NCI-H2196 (cell line): ENCODE results near the gene FRMD4A.

Experiments used
- DNase-seq: peaks from one replicate; lab custom pipeline; 2025; ENCODE audit not compliant: unreplicated experiment; lab: John Stamatoyannopoulos, UW

The FRMD4A gene

DNA sequence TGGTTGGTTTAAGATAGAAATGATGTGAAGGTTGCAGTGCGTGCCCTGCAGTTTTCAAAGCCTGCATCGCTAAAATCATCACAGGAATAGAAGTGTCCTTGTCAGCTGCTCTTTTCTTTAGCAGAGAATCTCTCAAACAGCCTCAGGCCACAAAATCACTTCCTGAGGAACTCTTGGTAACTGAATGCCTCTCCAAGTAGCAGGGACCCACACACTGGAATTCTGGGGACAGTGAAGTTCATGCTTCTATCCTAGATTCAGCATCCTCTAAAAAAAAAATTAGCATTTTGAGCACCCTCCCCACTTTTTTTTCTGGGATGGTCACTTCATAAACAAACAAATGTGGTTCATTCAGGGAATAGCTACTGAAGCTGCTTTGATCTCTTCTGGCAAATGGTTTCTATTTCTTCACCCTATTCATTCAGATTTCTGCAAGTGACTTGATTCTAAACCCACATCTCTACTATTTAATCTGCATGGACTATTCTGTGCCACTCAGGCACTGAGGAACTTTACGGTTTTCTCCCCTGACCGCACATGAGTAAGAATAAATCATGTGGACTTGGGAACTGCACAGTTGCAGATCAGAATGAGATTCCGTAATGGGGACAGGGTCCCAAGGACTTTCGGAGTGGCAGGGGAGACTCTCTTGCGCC is 306.9 kb downstream of the FRMD4A start:
- no peak for DNase-seq

DNA sequence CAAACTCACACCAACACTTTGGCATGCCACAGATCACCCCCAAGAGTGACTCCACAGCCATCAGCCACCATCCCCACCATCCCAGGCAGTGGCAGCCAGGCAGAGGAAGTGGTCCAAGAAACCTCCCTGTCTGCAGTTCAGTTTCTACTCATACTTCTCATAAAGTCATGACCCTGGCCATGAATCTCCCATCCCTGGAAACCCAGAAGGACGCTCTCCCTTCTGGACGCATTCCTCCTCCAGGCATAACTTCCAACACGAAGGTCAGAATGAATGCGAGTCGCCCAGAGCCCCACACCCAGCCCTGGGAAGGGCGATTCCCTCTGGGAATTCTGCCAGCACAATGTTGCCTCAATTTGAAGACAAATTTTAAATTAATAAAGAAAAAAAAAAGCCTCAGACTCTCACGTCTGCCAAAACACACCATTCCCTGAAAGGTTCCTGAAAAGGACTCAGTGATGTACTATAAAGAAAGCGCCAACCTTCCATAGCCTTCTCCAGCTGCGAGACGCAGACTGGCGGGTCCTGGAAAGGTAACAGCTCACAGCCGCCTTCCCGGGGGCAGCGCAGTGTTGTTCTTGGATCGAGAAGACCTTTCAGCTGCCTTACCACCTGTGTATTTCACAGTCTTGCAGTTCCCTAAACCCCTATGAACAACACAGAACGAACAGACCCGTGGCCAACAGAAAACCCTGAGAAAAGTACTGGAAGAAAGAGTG is 307.6 kb downstream of the FRMD4A start:
- no peak for DNase-seq

DNA sequence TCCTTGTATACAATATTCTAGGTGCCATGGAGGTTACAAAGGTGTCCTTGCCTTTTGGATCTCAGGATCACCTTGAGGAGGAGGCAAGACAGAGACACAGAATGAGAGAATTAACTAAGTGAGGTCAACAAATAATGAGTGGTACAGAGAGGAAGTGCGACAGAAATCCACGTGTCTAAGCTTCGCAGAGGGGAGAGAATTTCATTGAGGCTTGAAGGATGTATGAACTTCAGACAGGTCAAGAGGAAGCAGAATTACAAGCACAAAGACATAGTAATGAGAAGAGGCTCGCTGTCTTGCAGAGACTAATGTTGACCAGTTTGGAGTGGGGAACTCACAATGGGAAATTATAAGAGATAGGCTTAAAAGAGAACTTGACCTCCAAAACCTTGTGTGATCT is 308.7 kb downstream of the FRMD4A start:
- DNase-seq = no peak

DNA sequence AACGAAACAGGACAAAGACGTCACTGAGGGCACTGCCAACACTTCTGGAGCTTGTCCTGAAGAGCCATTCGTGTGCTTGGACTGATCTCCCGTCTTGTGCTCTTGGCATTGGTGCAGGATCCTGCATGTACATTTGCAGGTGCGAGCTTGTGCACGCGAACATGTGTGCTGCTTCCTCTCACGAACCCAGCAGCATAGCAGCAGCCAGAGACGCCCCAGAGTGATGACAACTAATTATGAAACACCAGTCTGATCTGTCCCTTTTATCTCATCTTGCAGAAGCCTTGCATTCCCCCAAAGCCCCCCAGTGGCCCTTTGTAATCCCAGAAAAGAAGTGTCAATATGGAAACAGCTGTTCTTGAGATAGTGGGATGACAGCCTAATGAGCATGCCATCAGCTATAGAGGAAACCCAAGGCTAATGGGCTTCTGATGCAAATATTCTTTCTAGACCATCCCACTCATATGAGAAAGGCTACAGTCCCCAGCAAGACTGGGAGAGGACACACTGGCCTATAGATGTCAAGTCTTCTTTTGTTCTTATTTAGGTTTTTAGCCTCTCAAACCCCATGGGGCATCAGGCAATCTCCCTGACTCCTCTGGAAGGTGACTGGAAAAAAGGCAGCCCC is 310.6 kb downstream of the FRMD4A start:
- DNase-seq = no peak

DNA sequence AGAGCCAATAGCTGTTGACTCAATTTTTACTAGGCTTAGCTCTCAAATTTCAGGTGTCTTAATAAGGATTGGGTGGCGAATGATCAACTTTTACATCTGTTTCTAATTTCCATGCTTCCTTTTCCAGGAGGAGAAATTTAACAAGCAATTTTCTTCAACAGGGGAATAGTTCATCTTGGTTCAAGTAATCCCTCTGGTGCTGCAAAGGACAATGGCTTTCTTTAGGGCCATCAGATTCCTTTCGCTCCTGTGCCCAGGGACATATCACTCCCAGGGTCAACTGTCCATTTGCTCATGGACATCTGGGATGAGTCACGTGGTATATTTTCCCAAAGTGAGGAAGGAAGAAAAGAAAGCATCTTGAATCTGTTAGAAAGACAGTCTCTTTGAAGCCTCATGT is 313.3 kb downstream of the FRMD4A start:
- no peak for DNase-seq

DNA sequence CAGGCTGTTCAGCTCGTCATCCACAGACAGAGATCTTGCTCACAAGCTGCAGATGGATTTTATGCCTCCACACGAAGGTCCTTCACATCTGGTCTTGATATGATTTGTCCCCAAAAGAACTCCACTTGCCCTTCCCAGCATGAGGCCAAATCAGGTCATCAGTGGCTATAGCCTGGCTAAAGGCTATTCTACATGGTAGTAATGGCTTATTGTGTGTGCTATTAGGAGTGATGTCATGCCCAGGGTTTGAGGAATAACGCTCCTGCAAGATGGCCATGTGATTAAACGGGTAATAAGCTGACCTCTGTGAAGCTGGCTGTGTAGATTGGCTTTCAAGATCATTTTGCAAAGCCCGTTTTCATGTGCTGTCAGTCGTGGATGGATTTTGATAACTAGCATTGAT is 313.8 kb downstream of the FRMD4A start:
- DNase-seq = no peak

DNA sequence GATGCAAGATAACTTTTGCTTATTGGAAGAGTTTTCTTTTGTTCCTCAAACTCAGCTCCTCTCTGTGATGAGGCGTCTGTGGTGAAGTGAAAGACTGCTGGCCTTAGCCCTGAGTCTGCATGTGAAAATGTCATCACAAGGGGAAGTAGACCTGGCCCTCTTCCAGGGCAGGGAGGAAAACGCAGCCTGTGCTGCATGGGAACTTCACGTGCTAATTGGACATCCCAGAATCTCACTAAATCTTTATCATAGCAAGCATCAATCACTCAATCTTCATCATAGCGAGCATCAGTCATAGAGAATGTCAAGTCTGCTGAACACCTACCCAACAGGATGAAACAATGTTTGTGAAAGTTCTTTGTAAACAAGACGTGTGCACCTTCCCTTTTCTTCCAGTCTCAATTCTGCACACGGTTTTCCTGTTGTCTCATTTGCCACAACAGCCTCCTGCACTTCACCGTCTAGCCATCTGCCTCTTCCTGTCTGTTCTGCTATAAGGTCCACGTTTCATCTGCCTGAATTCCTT is 314.6 kb downstream of the FRMD4A start:
- no peak for DNase-seq

DNA sequence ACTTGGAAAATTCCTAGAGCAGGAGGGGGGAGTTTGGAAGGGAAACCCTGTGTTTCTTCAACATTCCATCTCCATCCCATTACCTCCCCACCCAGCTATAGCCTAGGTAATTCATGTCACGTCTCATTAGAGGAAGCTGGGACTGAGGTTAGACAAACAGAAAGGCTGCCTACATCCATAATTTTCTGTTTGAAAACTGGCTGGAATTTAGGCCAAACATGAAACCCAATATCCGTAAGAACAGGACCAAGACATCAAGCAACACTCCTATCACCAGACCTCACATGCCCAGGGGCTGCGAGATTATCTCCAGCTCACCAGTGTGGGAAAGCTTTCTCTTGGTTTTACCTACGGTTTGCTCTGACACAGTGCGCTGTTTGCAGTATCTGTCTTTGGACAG is 316.3 kb downstream of the FRMD4A start:
- no peak for DNase-seq

DNA sequence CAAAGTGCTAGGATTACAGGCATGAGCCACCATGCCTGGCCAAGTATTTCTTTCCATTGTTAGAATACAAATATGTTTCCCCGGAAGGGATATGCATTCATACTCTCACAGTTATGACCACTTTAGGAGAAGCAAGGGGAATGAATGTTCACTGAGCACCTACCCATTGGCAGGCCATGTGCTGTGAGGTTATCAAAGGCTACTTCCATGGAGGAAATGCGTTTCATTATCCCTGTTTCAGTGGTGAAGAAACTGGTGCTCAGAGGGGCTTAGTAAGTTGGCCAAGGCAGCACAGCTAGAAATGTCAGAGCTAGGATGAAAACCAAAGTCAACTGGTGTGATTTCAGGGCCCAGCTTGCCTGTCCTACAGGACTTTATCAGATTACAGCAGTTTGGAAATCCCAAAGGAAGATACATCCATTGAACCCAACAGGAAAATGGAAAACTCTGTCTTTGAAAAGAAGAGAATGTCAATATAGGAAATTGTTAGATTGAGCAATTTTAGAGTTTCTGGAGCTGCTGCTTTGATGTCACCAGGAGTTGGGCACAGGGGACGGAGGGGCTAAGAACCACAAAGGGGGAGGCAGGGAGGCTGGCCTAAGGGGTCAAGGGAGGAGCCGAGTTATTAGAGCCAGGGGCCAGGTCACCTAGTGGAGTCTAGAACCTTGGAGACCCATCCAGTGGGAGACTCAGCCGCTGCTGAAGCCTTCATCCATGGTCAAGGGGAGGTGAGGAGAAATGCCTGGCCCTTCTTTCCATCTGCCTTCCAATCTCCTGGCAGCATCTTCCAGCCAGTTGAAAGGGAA is 319.8 kb downstream of the FRMD4A start:
- no peak for DNase-seq

DNA sequence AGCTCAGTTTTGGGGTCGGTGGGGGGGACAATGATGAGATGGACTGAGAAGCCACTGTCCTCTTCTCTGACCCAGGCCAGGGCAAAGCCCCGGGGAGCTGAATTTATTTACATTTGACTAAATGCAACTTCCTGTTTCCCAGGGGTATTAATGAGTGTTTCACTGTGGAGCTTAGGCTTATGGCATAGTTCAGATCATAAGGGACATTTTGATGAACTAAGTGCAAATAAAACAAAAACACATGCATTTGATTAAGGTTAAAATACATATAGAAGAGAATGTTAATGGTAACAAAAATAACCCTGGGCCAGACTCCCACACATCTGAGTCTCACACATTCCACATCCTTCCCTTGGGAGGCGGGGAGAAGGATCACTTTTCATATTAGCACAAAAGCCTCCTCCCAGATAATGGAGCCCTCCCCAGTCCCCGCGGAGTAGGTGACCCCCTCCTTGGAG is 320.6 kb downstream of the FRMD4A start:
- DNase-seq = no peak

DNA sequence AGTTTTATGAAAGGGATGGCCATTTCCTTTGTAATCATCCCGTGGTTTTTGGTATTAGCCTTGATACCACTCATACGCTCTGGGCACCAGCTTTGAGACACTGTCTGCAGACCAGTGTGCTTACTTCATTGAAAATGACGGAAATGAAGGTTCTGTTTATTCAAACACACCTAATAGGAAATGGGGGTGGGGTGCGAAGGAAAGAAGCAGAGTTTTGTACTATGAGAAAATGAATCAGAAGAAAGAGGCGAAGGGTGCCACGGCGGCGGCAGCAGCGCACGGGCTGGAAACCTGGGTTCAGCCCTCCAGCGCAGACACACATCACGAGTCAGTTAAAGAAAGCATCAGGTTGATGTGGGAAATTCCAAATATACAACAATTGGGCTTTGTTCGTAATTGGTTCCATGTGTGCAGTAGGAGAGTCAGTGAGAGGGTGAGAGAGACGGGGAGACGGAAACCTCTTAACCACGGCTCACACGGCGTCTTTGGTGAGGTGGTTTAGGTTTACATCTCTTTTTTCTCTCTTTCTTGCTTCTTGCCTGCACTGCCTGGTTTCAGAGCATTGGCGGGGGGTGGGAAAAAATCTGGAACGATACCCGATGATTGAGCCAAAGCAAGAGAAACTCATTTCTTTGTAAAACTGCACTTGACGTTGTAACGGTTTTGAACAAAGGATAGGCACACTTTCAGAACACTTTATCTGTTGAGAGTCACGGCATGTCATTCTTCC is 321.2 kb downstream of the FRMD4A start:
- no peak for DNase-seq

DNA sequence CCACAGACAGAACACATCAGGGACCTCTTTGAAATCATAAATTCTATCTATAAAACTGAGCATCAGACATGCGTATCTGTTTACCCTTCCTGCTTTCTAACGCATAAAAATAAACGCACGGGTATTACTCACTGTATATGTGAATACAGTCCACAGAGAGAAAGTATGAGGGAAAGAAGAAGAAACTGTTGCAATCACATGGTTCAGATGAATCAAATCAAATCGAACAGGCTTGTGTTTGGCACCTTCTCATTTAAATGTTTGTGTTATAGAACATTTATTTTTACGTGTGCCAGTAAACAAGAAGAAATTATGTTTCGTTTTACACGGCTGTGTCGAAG is 322.0 kb downstream of the FRMD4A start:
- no peak for DNase-seq

DNA sequence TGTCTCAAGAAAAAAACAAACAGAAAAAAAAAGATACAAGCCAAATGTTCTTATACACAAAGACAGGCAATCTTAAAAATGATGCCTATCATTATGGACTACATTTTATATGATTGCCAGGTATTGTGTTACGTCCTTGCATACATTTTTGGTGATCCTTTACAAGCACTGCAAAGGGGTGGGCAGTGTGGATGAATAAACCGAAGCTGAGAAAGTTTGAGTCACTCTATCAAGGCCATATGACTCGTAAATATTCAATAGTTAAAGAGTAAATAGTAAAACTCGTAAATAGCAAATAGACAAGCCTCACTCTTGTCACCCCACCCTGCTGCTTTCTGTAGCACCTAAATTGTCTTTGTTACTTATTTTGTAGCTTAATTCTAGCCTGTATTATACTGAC is 326.2 kb downstream of the FRMD4A start:
- no peak for DNase-seq

DNA sequence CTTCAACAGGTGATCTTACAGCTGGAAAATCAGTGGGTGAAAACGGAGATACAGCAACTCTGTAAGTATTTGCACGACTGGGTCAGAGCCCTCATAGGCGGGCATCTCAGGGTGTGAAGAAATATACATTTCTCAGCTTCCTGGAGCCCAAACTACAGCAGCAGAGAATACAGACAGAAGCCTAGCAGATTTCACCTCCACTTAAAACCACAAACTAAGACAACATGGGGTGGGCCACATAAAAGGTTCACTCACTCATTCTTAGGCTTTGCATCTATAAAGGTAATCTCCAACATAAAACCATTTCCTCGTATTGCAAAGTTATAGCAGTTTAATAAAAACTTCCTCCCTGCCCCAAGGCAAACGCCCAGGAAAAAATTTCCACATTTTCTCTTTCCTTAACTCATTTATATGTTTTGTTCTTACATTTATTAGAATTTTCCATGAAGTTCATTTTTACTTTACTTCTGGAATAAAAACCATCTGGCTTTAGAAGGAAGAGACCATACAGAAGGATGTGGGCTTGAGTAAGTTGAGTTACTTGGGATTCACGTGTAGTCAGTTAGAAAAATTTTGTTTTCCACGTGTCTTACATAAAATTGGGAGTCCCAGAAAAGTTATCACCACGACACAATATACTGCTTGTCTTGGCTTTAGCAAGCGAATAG is 327.1 kb downstream of the FRMD4A start:
- DNase-seq = no peak

DNA sequence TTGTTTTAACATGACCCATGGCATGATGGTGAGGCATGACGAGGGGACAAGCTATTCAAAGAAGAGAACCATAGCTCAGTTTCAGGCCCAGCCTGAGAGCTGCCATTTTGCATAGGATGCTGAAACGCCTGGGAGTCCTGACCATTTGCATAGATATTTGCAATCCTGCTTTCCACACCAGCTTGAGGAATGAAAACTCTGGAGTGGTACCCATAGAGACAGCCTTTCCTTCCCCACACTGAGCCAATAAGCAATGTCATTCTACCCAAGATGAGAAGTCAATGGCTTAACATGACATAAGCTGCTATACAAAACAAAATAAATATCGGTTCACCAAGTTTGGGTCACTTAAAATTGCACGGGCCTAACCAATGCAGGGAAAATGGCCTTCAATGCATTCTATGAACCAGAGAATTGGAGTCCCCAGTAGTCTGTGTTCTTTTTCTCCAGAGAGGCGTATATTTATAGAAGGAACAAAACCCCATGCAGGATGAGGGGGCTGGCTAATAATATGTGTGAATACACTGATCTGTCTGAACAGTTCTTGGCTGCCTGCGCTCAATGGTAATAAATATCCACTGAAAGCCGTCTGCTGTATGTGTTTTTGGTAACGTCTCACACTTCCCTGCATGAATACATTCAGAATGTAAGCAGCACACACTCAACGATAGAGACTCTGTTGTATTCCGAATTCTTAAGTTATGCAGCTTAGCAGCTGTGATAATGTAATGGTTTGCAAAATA is 329.3 kb downstream of the FRMD4A start:
- DNase-seq = no peak

DNA sequence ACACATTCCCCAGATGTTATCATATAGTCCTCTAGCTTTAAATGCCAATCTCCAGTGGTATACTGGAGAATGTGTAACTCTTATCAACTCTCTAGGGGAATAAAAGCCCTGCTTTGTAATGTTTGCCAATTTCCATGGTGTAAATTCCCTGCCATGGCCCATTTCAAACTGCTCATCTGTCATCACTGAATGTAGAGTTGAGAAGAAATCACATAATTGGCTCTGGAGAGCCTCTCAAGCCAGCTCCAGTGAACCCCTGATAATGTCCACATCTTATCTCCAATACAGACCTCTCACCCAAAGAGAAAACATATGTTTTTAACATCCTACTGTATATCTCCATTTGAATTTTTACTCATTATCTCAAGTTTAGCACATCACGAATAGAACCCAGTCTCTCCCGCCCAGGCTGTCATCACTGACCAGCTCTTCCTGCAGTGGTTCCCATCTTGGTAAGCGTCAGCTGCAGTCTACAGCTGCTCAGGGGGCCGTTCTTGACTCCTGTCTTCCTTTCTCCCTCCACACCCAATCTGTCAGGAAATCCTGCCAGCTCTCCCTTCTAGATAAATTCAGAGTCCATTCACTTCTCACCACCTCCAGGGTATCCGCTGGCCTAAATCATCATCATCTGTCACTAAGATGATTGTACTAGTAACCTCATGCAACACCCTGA is 332.4 kb downstream of the FRMD4A start:
- no peak for DNase-seq

DNA sequence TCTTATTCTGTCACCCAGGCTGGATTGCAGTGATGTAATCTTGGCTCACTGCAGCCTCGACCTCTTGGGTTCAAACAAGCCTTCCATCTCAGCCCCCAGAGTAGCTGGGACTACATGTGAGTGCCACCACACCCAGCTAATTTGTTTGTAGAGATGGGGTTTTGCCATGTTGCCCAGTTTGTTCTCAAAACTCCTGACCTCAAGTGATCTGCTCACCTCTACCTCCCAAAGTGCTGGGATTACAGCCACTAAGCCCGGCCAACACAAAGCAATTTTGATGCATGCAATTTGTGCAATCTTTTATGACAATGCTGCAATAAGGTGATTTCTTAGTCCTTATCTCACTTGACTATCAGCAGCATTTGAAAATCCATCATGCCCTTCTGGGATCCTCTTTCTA is 333.1 kb downstream of the FRMD4A start:
- no peak for DNase-seq

DNA sequence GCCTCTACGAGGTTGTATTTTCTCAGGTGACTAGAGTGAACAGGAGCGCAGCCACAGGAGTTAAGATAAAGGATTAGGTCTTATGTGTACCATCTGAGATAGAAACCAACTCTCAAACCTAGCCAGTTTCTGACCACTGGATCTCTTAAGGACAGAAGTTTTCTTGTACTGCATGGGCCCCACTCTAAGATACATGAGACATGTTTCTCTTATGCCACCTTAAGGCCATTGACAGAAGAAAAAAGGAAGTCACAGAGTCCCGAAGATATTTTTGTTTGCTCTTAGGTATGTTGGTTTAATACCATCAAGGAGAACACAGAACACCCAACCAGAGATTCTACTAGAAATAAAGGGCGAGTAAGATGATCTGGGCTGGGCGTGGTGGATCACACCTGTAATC is 335.8 kb downstream of the FRMD4A start:
- DNase-seq = no peak

DNA sequence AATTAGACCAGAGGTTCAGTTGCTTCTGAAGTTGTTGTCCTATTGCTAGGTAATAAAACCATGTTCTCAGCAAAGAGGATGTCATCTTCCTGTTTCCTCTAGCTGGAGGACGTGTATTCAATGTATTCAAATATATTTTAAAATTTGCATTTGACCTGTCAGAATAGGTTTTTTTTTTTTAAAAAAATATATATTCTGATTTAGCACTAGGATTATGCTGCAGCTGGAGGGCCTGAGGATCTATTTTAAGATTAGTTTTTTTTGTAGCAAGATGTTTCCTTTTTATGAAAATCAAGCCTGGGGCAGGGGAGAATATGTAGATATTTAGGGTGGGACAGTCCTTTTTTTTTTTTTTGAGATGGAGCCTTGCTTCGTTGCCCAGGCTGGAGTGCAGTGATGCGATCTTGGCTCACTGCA is 337.0 kb downstream of the FRMD4A start:
- no peak for DNase-seq
